ENCODE data around the gene RDH8.

- TF ChIP-seq CTCF (IDR thresholded peaks at IDR 0.05; ENCODE audit: low read depth, low read length, missing input control) (no peak), ATF3 (IDR thresholded peaks at IDR 0.05) (no peak), FOXA1 (IDR thresholded peaks at IDR 0.05) (no peak), REST (IDR thresholded peaks at IDR 0.05) (no peak), TAF1 (conservative IDR thresholded peaks at IDR 0.05) (no peak)
- TF ChIP-seq, protein P1, sequence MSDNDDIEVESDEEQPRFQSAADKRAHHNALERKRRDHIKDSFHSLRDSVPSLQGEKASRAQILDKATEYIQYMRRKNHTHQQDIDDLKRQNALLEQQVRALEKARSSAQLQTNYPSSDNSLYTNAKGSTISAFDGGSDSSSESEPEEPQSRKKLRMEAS (IDR thresholded peaks at IDR 0.05) = no peak
Observed at GRCh38 chr19:9972103-9972502, 41.2 kb upstream of the RDH8 start.
